IMR-90 (cell line): Measurements from ENCODE around the gene CLEC16A. TPM values are rescaled to one million over a fixed set of nuclear protein-coding genes. Genes with fewer than 3 reads are reported as not detected.

Experiments
- ATAC-seq: fragments of 200-7000 bp; cut with Tn5 transposase; 2 replicates; pipeline ENCODE4 v1.9.1; 2020; ENCODE audit warnings: low read depth, mild to moderate bottlenecking, moderate library complexity
- BruUV-seq: library from RNA; stranded (reverse); fragments of 400-500 nt; replicated peaks from 2 replicates; lab custom pipeline; 2021; lab: Mats Ljungman, UMichigan
- CTCF ChIA-PET: fragments of 300-600 bp; formaldehyde crosslinking; extraction: SDS; loops from one replicate; lab custom pipeline; 2021; ENCODE audit warnings: antibody characterized with exemption; lab: Yijun Ruan, JAX
- POLR2A ChIA-PET: fragments of 300-600 bp; sonication (Branson Sonifier 250); formaldehyde crosslinking; loops from one replicate; lab custom pipeline; 2022; ENCODE audit warnings: antibody characterized with exemption; ENCODE audit not compliant: unreplicated experiment; lab: Charles Lee
- DNase-seq: peaks from one replicate; pipeline ENCODE4 v3.0.0; 2013
- H2AFZ ChIP-seq: replicated peaks from 2 replicates; pipeline ENCODE3; 2013; ENCODE audit warnings: low read length, mild to moderate bottlenecking; ENCODE audit not compliant: poor library complexity
- H2AK5ac ChIP-seq: 2 replicates; pipeline ENCODE4 v1.6.1; 2013; ENCODE audit warnings: low read depth, low read length, inconsistent platforms
- H2AK9ac ChIP-seq: replicated peaks from 2 replicates; pipeline ENCODE3; 2013; ENCODE audit warnings: mild to moderate bottlenecking, low read depth, low read length, moderate library complexity; ENCODE audit not compliant: poor library complexity
- H2BK120ac ChIP-seq: 2 replicates; pipeline ENCODE4 v1.6.1; 2013; ENCODE audit warnings: low read depth, low read length, inconsistent platforms
- H2BK15ac ChIP-seq: 3 replicates; pipeline ENCODE4 v1.6.1; 2013; ENCODE audit warnings: low read depth, low read length, inconsistent platforms
- H2BK20ac ChIP-seq: 2 replicates; pipeline ENCODE4 v1.6.1; 2013; ENCODE audit warnings: low read depth, mild to moderate bottlenecking, inconsistent platforms, low read length, moderate library complexity
- H2BK5ac ChIP-seq: 2 replicates; pipeline ENCODE4 v1.6.1; 2013; ENCODE audit warnings: mild to moderate bottlenecking, low read depth, low read length, inconsistent platforms; ENCODE audit not compliant: poor library complexity, severe bottlenecking
- H3K14ac ChIP-seq: replicated peaks from 2 replicates; pipeline ENCODE4 v1.6.1; 2013; ENCODE audit warnings: low read depth, low read length, inconsistent platforms
- H3K18ac ChIP-seq: 2 replicates; pipeline ENCODE4 v1.6.1; 2013; ENCODE audit warnings: low read depth, low read length, control low read depth
- H3K23ac ChIP-seq: 2 replicates; pipeline ENCODE4 v1.6.1; 2013; ENCODE audit warnings: low read depth, low read length, inconsistent platforms
- H3K27ac ChIP-seq: 2 replicates; pipeline ENCODE4 v1.5.1; 2013; ENCODE audit warnings: mild to moderate bottlenecking, control low read depth, low read length; ENCODE audit not compliant: insufficient read depth
- H3K27me3 ChIP-seq: 2 replicates; pipeline ENCODE4 v1.6.1; 2013; ENCODE audit warnings: low read length; ENCODE audit not compliant: control insufficient read depth, insufficient read depth
- H3K36me3 ChIP-seq: 2 replicates; pipeline ENCODE4 v1.6.1; 2013; ENCODE audit warnings: low read length, mixed read lengths; ENCODE audit not compliant: control insufficient read depth, insufficient read depth
- H3K4ac ChIP-seq: 2 replicates; pipeline ENCODE4 v1.6.1; 2013; ENCODE audit warnings: low read depth, low read length, inconsistent platforms
- H3K4me1 ChIP-seq: 2 replicates; pipeline ENCODE4 v1.6.1; 2013; ENCODE audit warnings: low read length, mixed read lengths; ENCODE audit not compliant: control insufficient read depth, insufficient read depth
- H3K4me2 ChIP-seq: 2 replicates; pipeline ENCODE4 v1.6.1; 2013; ENCODE audit warnings: low read depth, mild to moderate bottlenecking, control low read depth, low read length, moderate library complexity
- H3K4me3 ChIP-seq: 2 replicates; pipeline ENCODE4 v1.5.1; 2013; ENCODE audit warnings: low read depth, mild to moderate bottlenecking, control low read depth, low read length, moderate library complexity; ENCODE audit not compliant: insufficient read depth
- H3K56ac ChIP-seq: 2 replicates; pipeline ENCODE4 v1.6.1; 2013; ENCODE audit warnings: low read length, inconsistent platforms; ENCODE audit not compliant: insufficient read depth; ENCODE audit errors: extremely low read depth
- H3K79me1 ChIP-seq, 2 experiments: 2 replicates each; pipeline ENCODE4 v1.6.1; 2013; ENCODE audit warnings: low read length in 2 of 2, inconsistent platforms in 1 of 2, low read depth in 1 of 2
- H3K9ac ChIP-seq: 2 replicates; pipeline ENCODE4 v1.6.1; 2013; ENCODE audit warnings: low read depth, low read length, control low read depth
- H3K9me1 ChIP-seq: 2 replicates; pipeline ENCODE4 v1.6.1; 2013; ENCODE audit warnings: low read length, inconsistent platforms; ENCODE audit not compliant: insufficient read depth
- H3K9me3 ChIP-seq: 2 replicates; pipeline ENCODE4 v1.6.1; 2013; ENCODE audit warnings: low read length; ENCODE audit not compliant: control insufficient read depth, insufficient read depth
- H4K20me1 ChIP-seq: 2 replicates; pipeline ENCODE4 v1.6.1; 2013; ENCODE audit warnings: low read length, inconsistent platforms; ENCODE audit not compliant: insufficient read depth
- H4K5ac ChIP-seq: 2 replicates; pipeline ENCODE4 v1.6.1; 2013; ENCODE audit warnings: mild to moderate bottlenecking, low read depth, low read length, control low read depth
- H4K8ac ChIP-seq, 2 experiments: 2 replicates each; pipeline ENCODE4 v1.6.1; 2013; ENCODE audit warnings: low read depth in 2 of 2, low read length in 2 of 2, control low read depth in 1 of 2, inconsistent platforms in 1 of 2
- H4K91ac ChIP-seq: 2 replicates; pipeline ENCODE4 v1.6.1; 2013; ENCODE audit warnings: low read depth, low read length, inconsistent platforms; ENCODE audit not compliant: insufficient read depth
- CEBPB ChIP-seq: IDR thresholded peaks from 2 replicates; pipeline ENCODE4 v1.6.1; 2012; ENCODE audit warnings: low read depth, low read length, improper control_type of control experiment
- FOS ChIP-seq: fragments of 150-350 bp; IDR thresholded peaks from 2 replicates; pipeline ENCODE4 v1.6.1; 2016; ENCODE audit warnings: low read depth, low read length
- WGBS, 2 experiments: methylation state at CpG; one replicate each; pipeline versions ENCODE4 v1.1.5 to v1.1.7; 2013; ENCODE audit warnings: missing lambda C conversion rate in 2 of 2; ENCODE audit not compliant: insufficient read length in 1 of 2; ENCODE audit errors: extremely low coverage in 2 of 2; 5-methylcytosine and 5-hydroxymethylcytosine counted together
- dilution Hi-C: fragments of 300-500 bp; cut with HindIII; formaldehyde crosslinking; loops from one replicate; pipeline ENCODE4 v1.14.3; 2018; ENCODE audit warnings: low sequenced_read_pairs; ENCODE audit not compliant: unreplicated experiment
- in situ Hi-C: fragments of 300-500 bp; cut with MboI; formaldehyde crosslinking; loops from 3 replicates; pipeline ENCODE4 v1.14.3; 2019; ENCODE audit warnings: low sequenced_read_pairs, inconsistent platforms, mixed read lengths
- intact Hi-C: fragments of 100-400 bp; cut with micrococcal nuclease; formaldehyde crosslinking; loops from 2 replicates; pipeline ENCODE4 v1.10.0; 2022
- polyA plus RNA-seq, 3 experiments: library from polyadenylated mRNA; depleted of rRNA; stranded (reverse); fragments of >200 nt; gene quantifications; 2 replicates each; pipeline ENCODE4 v1.2.3, GENCODE V29; 2012; ENCODE audit warnings: low replicate concordance in 1 of 3
- total RNA-seq: library from RNA; depleted of rRNA; stranded (reverse); fragments of >200 nt; gene quantifications from 2 replicates; pipeline ENCODE4 v1.2.3, GENCODE V29; 2012

Gene CLEC16A
- total and polyA plus RNA-seq, 2 of the 4 experiments (the other 2 are of a cell fraction) = 15.9 to 16.5 TPM

GRCh38 chr16:11033629-11034420 lies 89.5 kb downstream of the CLEC16A start:
- no peak overlapping the region; the same call in 1 of the 2 replicates for H3K4me2 ChIP-seq
- peak overlapping the region; percentile 90; the same call in 1 of the 2 replicates for H3K27ac ChIP-seq
- peak overlapping the region; percentile 78; the same call in 1 of the 2 replicates for H2BK20ac ChIP-seq
- BruUV-seq = no TSS peak
- TF ChIP-seq CEBPB (peak; percentile 87), FOS (no peak)
- peaks cover 20% of the 10 kb centered on the region; the same call in 1 of the 2 replicates for H3K36me3 ChIP-seq
- H2AK9ac ChIP-seq = peak overlapping the region; percentile 12
- no peak overlapping the region for H2AFZ ChIP-seq
- POLR2A ChIA-PET = no interaction called here
- H2BK15ac ChIP-seq = peak overlapping the region; percentile 31; the same call in 2 of the 3 replicates
- no peak overlapping the region for H3K23ac ChIP-seq
- no peak overlapping the region for H3K9ac ChIP-seq
- no peak overlapping the region for H3K56ac ChIP-seq
- WGBS, 2 experiments = 39% methylated on average over 5 of the region's 14 CpGs; no CpG with 5 or more reads in 1 of the 2 experiments
- H3K9me3 ChIP-seq = no peaks in the 10 kb centered on the region; the same call in 1 of the 2 replicates
- H4K91ac ChIP-seq = peak overlapping the region; percentile 57
- intact Hi-C loops = loop anchor here (5.0 kb wide), 2 partner anchors 53 to 218 kb away; no protein-coding TSS in a partner anchor
- H3K14ac ChIP-seq = peak overlapping the region; percentile 8; the same call in 1 of the 2 replicates
- H3K4ac ChIP-seq = peak overlapping the region; percentile 82
- no peaks in the 10 kb centered on the region for H4K20me1 ChIP-seq
- in situ Hi-C loops = no loop called here
- peak overlapping the region; percentile 58 for H4K5ac ChIP-seq
- peak overlapping the region; percentile 81 for H2BK120ac ChIP-seq
- peak overlapping the region; percentile 63 for H2AK5ac ChIP-seq
- no peak overlapping the region for H3K4me3 ChIP-seq
- peaks cover 5 to 24% of the 10 kb centered on the region in 2 experiments; a peak in 1 of 4 replicates for H3K79me1 ChIP-seq
- H3K27me3 ChIP-seq = no peaks in the 10 kb centered on the region
- peak overlapping the region in 1 of 2 experiments; percentile 77; a peak in 2 of 4 replicates for H4K8ac ChIP-seq
- ATAC-seq (no peak), DNase-seq (peak; percentile 92)
- peaks cover 38% of the 10 kb centered on the region for H3K4me1 ChIP-seq
- CTCF ChIA-PET = interaction anchor here (0.6 kb wide), 1 partner anchor 11 kb away, joined by 6 read pairs; no protein-coding TSS in a partner anchor
- peak overlapping the region; percentile 72 for H3K18ac ChIP-seq
- peak overlapping the region; percentile 38 for H2BK5ac ChIP-seq
- dilution Hi-C loops = no loop called here
- H3K9me1 ChIP-seq = peaks cover 21% of the 10 kb centered on the region
